Measurements from ENCODE around the gene RBFOX1. TPM values are rescaled to one million over a fixed set of nuclear protein-coding genes. Genes with fewer than 3 reads are reported as not detected.

The RBFOX1 gene
- polyA plus RNA-seq, 5 donors: 0.43 to 2.9 (median 0.80) TPM

- DNase-seq: no peak
These were observed 2.3 kb downstream of the RBFOX1 start for GRCh38 chr16:7334801-7335560.

- no peak for DNase-seq
These were observed 3.5 kb downstream of the RBFOX1 start for GRCh38 chr16:7335991-7336634.

GRCh38 chr16:7336742-7337141 lies 4.1 kb downstream of the RBFOX1 start:
- DNase-seq: no peak

- DNase-seq: no peak
These were observed 6.2 kb downstream of the RBFOX1 start for GRCh38 chr16:7338826-7339225.

GRCh38 chr16:7339700-7340099 lies 7.1 kb downstream of the RBFOX1 start:
- no peak for DNase-seq

- DNase-seq: no peak
These were observed 8.3 kb downstream of the RBFOX1 start for GRCh38 chr16:7340938-7341337.

GRCh38 chr16:7342598-7342997 lies 10.0 kb downstream of the RBFOX1 start:
- no peak for DNase-seq

GRCh38 chr16:7343243-7343642 lies 10.6 kb downstream of the RBFOX1 start:
- DNase-seq: no peak

GRCh38 chr16:7344830-7345780 lies 12.5 kb downstream of the RBFOX1 start:
- no peak for DNase-seq

- DNase-seq: no peak
These were observed 18.2 kb downstream of the RBFOX1 start for GRCh38 chr16:7350806-7351205.

GRCh38 chr16:7351610-7352510 lies 19.2 kb downstream of the RBFOX1 start:
- DNase-seq: no peak

GRCh38 chr16:7355758-7356157 lies 23.1 kb downstream of the RBFOX1 start:
- DNase-seq: no peak

GRCh38 chr16:7361416-7362129 lies 28.9 kb downstream of the RBFOX1 start:
- DNase-seq: no peak

GRCh38 chr16:7362231-7362630 lies 29.6 kb downstream of the RBFOX1 start:
- no peak for DNase-seq

- DNase-seq: no peak
These were observed 31.1 kb downstream of the RBFOX1 start for GRCh38 chr16:7363422-7364417.

GRCh38 chr16:7366041-7366440 lies 33.4 kb downstream of the RBFOX1 start:
- no peak for DNase-seq

- no peak for DNase-seq
These were observed 34.6 kb downstream of the RBFOX1 start for GRCh38 chr16:7366993-7367880.

GRCh38 chr16:7369204-7369603 lies 36.6 kb downstream of the RBFOX1 start:
- no peak for DNase-seq
